ENCODE results near the gene ODF2.
"Not testable (repeated sequence)": the region's sequence is repeated elsewhere in the genome, so short reads cannot be mapped to it uniquely, and the experiment has no call there.

Gene ODF2

DNA sequence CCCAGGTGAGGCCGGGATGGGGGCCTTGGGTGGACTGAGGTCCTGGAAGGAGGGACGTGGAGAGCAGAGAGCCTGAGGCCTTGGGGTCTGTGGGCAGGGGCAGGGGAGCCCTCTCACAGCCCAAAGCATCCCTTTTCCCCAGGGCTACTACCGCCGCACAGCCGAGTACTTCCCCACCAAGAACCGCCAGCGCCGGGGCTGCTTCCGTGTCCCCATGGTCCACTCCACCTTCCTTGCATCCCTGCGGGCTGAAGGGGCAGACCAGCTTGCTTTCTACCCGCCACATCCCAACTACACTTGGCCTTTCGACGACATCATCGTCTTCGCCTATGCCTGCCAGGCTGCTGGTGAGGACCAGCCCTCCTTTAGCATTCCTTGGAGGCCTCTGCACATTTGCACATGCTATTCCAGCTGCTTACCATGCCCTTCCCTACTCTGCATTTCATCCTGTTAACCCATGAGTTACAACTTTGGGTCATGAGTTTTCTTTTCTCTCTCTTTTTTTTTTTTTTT is 31.5 kb upstream of the ODF2 start:
- DNase-seq: no peak

GRCh38 chr9:128428644-128429512 is 26.9 kb upstream of the ODF2 start:
- no peak for DNase-seq

DNA sequence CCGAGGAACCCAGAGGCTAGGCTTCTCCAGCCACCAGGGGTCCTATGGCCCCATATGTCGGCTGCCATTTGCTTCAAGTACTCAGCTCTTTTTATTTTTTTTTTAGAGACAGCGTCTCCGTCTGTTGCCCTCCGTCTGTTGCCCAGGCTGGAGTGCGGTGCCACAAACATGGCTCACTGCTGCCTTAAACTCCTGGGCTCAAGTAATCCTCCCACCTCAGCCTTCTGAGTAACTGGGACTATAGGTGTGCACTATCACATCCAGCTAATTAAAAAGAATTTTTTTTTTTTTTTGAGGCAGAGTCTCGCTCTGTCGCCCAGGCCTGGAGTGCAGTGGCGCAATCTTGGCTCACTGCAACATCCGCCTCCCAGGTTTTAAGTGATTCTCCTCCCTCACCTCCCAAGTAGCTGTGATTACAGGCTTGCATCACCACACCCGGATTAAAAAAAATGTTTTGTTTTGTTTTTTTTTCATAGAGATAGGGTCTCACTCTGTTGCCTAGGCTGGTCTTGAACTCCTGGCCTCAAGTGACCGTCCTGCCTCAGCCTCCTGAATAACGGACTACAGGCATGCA is 26.2 kb upstream of the ODF2 start:
- no peak for DNase-seq

GRCh38 chr9:128431207-128431606 is 24.6 kb upstream of the ODF2 start:
- DNase-seq: no peak

GRCh38 chr9:128434340-128434739 is 21.5 kb upstream of the ODF2 start:
- DNase-seq: no peak

GRCh38 chr9:128435611-128436010 is 20.2 kb upstream of the ODF2 start:
- DNase-seq: no peak

DNA sequence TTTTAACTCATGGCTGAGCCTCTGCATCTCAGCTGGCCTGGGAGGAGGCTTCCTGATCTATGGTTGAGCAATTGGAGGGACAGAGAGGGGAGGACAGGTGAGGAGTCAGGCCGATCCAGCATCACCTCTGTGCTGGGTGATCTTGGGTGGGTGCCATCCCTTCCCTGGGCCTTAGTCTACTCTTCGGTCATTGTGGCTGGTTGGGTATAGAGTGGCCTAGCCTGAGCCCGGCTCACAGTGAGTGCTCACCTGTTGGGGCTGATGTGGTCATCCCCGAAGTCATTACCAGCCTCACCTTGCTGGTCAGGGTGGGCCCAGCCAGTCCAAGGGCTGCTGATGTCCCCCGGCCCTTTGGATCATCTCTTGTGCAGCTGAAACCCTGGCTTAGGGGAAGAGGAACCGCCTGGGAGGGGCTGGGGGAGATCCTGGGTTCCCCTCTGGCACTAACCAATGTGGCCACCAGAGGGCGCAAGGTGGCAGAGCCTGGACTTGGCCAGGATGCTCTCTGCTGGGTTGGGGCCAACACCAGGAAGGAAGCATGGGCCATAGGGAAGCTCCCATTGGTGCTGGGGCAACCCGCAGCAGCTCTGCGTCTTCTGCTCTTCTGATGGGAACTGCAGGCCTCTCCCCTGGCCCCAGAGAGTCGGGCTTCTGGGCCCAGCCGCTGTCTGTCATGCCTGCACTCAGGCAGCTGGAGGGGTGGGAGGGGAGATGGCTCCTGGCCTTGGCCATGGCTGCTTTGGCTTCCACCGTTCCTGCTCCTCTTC is 17.3 kb upstream of the ODF2 start:
- peak; percentile 83 for DNase-seq

DNA sequence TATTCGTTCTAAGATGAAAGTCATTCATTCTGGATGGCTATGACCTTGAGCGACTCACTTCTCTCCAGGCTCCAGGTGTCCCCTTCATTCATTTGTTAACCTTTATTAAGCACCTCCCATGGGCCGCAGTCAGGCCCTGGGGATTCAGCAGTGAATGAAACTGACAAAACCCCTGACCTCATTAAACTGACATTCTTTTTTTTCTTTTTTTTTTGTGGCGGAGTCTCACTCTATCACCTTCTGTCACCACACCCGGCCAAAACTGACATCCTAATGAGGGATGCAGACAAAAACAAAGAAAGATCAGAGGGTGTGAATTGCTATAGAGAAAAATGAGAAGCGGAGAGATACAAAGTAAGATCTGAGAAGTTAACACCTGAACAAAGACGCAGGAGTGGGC is 16.5 kb upstream of the ODF2 start:
- DNase-seq: no peak

DNA sequence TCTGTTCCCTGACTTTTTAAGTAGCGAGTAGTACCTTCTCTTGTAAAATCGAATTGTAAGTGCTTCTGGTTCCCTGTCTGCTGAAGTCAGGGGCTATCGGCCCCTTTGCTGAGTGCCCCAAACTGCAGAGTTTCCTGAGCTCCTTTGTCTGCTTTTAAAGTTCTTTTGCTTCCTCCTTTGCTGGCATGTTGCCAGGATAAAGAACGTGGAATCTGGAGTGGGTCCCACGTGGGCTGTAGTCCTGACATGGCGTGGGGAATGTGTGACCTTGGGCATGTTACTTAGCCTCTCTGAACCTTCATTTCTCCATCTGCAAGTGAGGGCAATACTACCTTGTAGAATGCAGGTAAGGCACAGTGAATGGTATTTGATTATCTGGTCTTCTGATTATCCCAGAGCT is 13.7 kb upstream of the ODF2 start:
- DNase-seq: no peak

DNA sequence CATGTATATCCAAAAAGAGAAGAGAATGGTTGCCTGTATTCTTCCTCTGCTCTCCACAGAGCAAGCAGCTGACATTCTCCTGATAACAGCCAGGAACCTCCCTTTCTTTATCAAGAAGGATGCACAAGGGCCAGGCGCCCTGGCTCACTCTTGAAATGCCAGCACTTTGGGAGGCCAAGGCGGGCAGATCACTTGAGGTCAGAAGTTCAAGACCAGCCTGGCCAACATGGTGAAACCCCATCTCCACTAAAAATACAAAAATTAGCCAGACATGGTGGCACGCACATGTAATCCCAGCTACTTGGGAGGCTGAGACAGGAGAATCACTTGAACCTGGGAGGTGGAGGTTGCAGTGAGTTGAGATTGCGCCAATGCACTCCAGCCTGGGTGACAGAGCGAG is 9.3 kb upstream of the ODF2 start:
- not testable (repeated sequence) for DNase-seq

DNA sequence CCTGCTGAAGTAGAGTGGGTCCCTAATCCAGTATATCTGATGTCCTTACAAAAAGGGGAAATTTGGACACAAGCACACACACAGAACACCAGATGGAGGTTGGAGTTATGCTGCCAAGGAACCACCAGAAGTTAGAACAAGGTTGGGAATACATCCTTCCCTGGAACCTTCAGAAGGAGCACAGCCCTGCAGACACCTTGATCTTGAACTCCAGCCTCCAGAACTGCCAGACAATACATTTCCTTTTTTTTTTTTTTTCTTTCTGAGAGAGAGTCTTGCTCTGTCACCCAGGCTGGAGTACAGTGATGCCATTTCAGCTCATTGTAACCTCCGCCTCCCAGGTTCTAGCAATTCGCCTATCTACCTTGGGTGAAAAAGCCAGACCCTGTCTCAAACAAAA is 7.1 kb upstream of the ODF2 start:
- no peak for DNase-seq

DNA sequence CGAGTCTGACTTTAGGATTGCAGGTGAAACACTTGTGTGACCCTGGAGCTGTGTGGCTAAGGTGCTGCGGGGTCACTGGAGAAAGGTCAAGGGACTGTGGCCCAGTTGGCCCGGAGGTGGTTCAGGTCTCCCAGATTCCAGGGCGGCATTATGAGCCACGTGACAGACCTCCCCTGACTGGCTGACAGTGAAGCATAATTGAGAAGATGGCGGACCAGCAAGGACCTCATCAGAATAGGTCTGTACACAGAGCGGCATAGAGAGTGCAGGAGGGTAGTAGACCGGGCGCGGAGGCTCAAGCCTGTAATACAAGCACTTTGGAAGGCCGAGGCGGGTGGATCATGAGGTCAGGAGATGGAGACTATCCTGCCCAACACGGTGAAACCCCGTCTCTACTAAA is 815 bp upstream of the ODF2 start:
- no peak for DNase-seq

DNA sequence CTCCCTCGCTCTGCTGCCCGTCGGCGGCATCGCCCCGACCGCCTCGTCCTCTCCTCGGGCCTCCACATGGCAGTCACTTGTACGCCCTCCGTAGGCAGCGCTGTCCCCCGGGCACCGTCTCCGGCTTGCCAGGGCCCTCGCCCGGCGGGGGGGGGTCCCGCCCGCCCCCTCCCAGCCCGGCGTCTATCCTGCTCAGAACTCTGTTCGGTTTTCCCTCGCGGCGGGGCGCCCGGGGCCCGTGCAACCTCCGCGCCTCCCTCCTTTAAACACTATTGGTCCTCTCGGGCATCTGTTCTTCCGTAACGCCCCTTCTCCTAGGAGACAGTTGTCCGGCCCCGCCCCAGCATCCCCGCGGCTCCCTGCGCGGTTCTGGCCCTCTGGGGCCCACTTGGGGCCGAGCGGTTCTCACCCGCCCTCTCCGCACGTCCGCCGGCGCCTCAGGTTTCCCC is 831 bp downstream of the ODF2 start:
- peak; percentile 74 for DNase-seq

DNA sequence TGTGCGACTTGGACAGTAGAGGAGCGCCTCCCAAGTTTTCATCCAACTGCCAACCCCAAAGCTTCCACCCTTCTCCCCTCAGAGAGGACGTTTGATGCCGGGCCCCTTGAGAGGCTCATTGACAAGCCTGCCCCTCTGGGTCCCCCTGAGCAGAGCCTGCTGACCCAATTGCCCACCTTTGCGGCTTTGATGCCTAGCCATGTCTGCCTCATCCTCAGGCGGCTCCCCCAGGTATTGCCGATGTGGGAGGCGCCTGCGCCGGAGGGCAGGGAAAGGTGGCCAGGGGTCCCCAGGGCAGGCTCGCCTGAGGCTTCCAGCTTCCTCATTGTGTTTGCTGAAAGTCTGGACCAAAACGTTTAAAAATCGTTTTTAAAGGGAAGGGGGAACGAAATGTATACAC is 1.4 kb downstream of the ODF2 start:
- no peak for DNase-seq

DNA sequence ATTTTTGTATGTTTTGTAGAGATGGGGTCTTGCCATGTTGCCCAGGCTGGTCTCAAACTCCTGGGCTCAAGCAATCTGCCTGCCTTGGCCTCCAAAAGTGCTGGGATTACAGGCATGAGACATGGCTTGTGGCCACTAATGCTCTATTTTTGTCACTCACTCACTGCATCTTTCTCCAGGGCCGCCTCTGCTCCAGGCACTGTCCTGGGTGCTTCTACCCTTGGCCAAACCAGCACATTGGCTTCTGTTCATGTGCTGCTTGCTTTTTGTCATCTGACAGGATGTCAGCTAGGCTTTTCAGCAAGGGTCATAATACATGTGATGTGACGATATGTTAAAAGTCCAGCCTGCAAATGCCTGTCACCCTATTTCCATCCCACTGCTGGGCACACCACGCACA is 3.2 kb downstream of the ODF2 start:
- no peak for DNase-seq

- DNase-seq: no peak
Measured at GRCh38 chr9:128469070-128469469, 13.3 kb downstream of the ODF2 start.

GRCh38 chr9:128470560-128470959 is 14.8 kb downstream of the ODF2 start:
- DNase-seq: no peak

DNA sequence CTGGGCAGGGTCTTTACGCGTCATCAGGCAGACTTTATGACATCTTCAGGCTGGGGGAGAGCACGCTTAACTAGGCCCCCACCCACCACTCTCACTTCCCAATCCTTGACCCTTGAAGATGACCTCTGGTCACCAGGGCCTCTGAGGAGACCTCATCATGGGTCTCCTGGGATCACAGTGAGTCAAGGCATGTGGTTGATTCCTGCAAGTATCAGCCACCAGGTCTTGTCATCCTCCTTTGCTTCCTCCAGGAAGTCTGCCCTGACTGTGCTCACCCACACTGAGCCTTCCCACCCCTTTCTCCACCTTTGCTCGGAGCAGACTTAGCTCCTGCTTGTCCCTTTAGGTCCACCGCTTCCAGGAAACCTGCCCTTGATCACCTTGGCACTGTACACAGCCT is 17.3 kb downstream of the ODF2 start:
- DNase-seq: no peak

DNA sequence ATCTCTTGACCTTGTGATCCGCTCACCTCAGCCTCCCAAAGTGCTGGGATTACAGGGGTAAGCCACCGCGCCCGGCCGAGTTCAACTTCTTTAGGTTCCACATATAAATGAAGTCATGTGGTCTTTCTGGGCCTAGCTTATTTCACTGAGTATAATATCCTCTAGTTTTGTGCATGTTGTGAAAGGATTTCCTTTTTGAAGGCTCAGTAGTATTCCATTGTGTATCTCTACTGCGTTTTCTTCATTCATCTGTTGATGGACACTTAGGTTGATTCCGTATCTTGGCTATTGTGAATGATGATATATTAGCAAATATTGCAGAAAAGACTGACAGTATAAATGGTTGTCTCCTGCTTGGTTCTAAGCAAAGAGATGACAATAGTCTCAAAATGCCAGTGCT is 20.1 kb downstream of the ODF2 start:
- DNase-seq: no peak

- no peak for DNase-seq
Measured at GRCh38 chr9:128479262-128479661, 23.5 kb downstream of the ODF2 start.

DNA sequence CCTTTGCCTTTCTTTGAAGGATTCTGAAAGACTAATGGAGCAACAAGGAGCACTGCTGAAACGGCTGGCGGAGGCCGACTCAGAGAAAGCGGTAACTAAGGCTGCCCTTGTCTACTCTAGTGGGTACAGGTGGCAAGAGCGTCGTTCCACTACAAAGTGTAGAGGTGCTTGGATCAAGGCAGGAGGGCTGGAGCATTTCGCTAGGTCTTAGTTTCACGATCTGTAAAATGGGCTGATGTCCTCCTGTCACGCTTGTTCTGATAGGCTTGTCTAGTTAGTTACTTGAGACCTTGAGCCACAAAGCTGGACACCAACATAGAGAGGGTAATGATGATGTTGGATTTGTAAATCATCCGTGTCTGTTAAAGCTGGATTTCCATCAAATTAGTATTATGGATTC is 25.8 kb downstream of the ODF2 start:
- DNase-seq: no peak

- DNase-seq: no peak
Measured at GRCh38 chr9:128482186-128482585, 26.4 kb downstream of the ODF2 start.

DNA sequence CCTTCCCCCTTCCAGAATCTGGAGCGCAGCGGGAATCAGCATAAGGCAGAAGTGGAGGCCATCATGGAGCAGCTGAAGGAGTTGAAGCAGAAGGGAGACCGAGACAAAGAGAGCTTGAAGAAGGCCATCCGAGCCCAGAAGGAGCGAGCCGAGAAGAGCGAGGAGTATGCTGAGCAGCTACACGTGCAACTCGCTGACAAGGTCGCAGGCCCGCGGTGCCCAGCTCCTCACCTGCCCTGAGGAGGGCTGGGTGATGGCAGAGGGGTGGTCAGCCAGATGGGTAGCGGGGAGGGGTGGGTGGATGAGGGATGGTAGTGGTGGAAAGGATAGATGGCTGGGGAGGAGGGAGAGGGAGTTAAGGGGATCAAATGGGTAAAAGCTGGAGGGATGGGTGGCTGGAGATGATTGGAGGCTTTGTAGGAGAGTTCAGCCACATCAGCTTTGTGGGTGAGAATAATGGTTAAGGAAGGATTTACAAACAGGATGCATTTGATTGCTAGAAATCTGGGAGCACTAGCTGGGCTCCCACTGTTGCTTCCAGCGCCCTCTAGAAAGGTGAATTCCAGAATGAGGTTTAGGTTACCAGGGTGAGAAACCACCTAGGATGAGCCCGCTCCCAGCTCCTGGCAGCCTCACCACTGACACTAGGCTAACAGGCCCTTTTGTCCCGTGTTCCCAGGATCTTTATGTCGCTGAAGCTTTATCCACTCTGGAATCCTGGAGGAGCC is 29.0 kb downstream of the ODF2 start:
- DNase-seq: no peak
